Fibroblast of lung (primary cell): Measurements from ENCODE around the gene CDC42EP1. TPM values are rescaled to one million over a fixed set of nuclear protein-coding genes. Genes with fewer than 3 reads are reported as not detected.
"Not testable (repeated sequence)": the region's sequence is repeated elsewhere in the genome, so short reads cannot be mapped to it uniquely, and the experiment has no call there.

Experiments
- DNase-seq, 2 donors: peaks; one replicate each; pipeline versions ENCODE4 v3.0.0 to v3.0.0-alpha.2; 2010; ENCODE audit warnings: low read depth in 2 of 2
- H2AFZ ChIP-seq: 2 replicates; pipeline ENCODE4 v1.5.1; 2012; ENCODE audit warnings: low read length, control low read depth, inconsistent platforms
- H3K27ac ChIP-seq: 2 replicates; pipeline ENCODE4 v1.5.1; 2011; ENCODE audit warnings: low read length, control low read depth; ENCODE audit not compliant: insufficient read depth
- H3K27me3 ChIP-seq: 2 replicates; pipeline ENCODE4 v1.5.1; 2011; ENCODE audit warnings: mild to moderate bottlenecking, low read length; ENCODE audit not compliant: control insufficient read depth, insufficient read depth
- H3K36me3 ChIP-seq: 2 replicates; pipeline ENCODE4 v1.5.1; 2011; ENCODE audit warnings: low read length; ENCODE audit not compliant: control insufficient read depth, insufficient read depth
- H3K4me1 ChIP-seq: 2 replicates; pipeline ENCODE4 v1.5.1; 2011; ENCODE audit warnings: low read length; ENCODE audit not compliant: control insufficient read depth, insufficient read depth; ENCODE audit errors: extremely low read depth
- H3K4me2 ChIP-seq: 2 replicates; pipeline ENCODE4 v1.5.1; 2011; ENCODE audit warnings: low read length, control low read depth; ENCODE audit not compliant: insufficient read depth; ENCODE audit errors: extremely low read depth
- H3K4me3 ChIP-seq, 4 experiments: fragments of 200-600 bp in 1 of 4; sonication (generic) in 1 of 4; replicated peaks in 1 of 4; 2 replicates each; pipeline ENCODE4 v1.5.1; 2011 to 2016; ENCODE audit warnings: low read length in 4 of 4, low read depth in 3 of 4, mild to moderate bottlenecking in 3 of 4, control low read depth in 2 of 4, inconsistent platforms in 1 of 4, mixed read lengths in 1 of 4; ENCODE audit not compliant: insufficient read depth in 1 of 4; ENCODE audit errors: control extremely low read depth in 1 of 4
- H3K79me2 ChIP-seq: 2 replicates; pipeline ENCODE4 v1.5.1; 2012; ENCODE audit warnings: mild to moderate bottlenecking, low read length, inconsistent platforms; ENCODE audit not compliant: control insufficient read depth, insufficient read depth
- H3K9ac ChIP-seq: 2 replicates; pipeline ENCODE4 v1.5.1; 2011; ENCODE audit warnings: mild to moderate bottlenecking, low read length, control low read depth; ENCODE audit not compliant: insufficient read depth
- H3K9me3 ChIP-seq: 2 replicates; pipeline ENCODE4 v1.5.1; 2012; ENCODE audit warnings: low read depth, low read length; ENCODE audit not compliant: control insufficient read depth, insufficient read depth
- H4K20me1 ChIP-seq: 2 replicates; pipeline ENCODE4 v1.5.1; 2011; ENCODE audit warnings: low read length; ENCODE audit not compliant: control insufficient read depth, insufficient read depth; ENCODE audit errors: extremely low read depth
- EZH2 ChIP-seq: IDR thresholded peaks from 2 replicates; pipeline ENCODE4 v1.5.1; 2012; ENCODE audit warnings: low read length, control low read depth, mild to moderate bottlenecking; ENCODE audit errors: missing control alignments
- polyA plus RNA-seq, 2 donors: library from polyadenylated mRNA; depleted of rRNA in 1 of 2; stranded (reverse) in 1 of 2; unstranded in 1 of 2; fragments of >200 nt; gene quantifications; 2 replicates each; pipeline ENCODE4 v1.2.1, GENCODE V29; 2011 to 2012; ENCODE audit warnings: missing spikeins in 1 of 2
- total RNA-seq: library from RNA; depleted of rRNA; stranded (reverse); fragments of >200 nt; gene quantifications from 2 replicates; pipeline ENCODE4 v1.2.1, GENCODE V29; 2014
- TF ChIP-seq, protein P1 (sequence below), 2 donors: IDR thresholded peaks in 1 of 2; conservative IDR thresholded peaks in 1 of 2; 1 replicate in 1 of 2; 2 replicates in 1 of 2; pipeline ENCODE4 v1.5.1; 2011 to 2012; ENCODE audit warnings: low read length in 2 of 2, control low read depth in 1 of 2, inconsistent platforms in 1 of 2, low read depth in 1 of 2, mild to moderate bottlenecking in 1 of 2

CDC42EP1 gene
- total and polyA plus RNA-seq, 2 donors (not counting 1 experiment from before 2014, with no cell fraction given), result 10.4 to 17.2 TPM

DNA sequence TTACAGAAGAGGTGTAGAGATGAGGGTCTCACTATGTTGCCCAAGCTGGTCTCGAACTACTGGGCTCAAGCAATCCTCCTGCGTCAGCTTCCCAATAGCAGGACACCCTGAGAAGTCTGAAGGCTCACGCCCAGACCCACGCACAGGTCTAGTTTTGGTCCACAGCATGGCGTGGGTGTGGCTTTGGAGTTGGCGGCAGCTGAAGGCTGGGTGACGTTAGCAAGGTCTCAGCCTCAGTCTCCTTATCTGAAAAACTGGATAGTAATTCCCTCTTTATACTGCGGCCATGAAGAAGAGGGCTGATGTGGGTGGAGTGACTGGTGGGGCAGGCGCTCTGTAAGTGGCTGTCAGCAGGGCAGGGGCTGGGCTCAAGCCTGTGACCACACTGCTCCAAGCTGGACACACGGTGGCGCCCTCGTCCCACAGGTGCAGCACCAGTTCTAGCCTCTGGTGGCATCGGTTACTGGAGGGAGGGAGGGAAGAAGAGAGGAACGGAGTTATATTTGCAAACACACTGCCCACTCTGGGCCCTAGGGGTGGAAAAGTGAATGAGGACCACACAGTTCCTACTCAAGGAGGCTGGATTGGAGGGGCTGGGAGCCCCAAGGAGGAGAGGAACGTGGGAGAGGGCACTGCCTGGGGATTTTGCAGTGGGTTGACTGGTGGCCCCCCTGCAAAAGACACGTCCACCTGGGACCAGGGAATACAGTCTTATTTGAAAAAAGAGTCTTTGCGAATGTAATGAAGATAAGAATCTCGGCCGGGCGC is 21.5 kb upstream of the CDC42EP1 start:
- H3K27me3 ChIP-seq, result no peaks in the 10 kb centered on the region

GRCh38 chr22:37539790-37540189 is 20.5 kb upstream of the CDC42EP1 start:
- H3K4me3 ChIP-seq, H3K9ac ChIP-seq, H4K20me1 ChIP-seq, H3K27ac ChIP-seq, H3K9me3 ChIP-seq, H3K4me1 ChIP-seq, H3K27me3 ChIP-seq, H3K36me3 ChIP-seq, DNase-seq, H3K4me2 ChIP-seq, H2AFZ ChIP-seq, H3K79me2 ChIP-seq: not testable (repeated sequence)

More for the DNA sequence above, 21.5 kb upstream of the CDC42EP1 start:
- peaks cover 5% of the 10 kb centered on the region for H3K4me1 ChIP-seq
- H4K20me1 ChIP-seq, result no peaks in the 10 kb centered on the region
- no peak overlapping the region for H3K27ac ChIP-seq
- no peak for TF ChIP-seq EZH2
- TF ChIP-seq, protein P1, sequence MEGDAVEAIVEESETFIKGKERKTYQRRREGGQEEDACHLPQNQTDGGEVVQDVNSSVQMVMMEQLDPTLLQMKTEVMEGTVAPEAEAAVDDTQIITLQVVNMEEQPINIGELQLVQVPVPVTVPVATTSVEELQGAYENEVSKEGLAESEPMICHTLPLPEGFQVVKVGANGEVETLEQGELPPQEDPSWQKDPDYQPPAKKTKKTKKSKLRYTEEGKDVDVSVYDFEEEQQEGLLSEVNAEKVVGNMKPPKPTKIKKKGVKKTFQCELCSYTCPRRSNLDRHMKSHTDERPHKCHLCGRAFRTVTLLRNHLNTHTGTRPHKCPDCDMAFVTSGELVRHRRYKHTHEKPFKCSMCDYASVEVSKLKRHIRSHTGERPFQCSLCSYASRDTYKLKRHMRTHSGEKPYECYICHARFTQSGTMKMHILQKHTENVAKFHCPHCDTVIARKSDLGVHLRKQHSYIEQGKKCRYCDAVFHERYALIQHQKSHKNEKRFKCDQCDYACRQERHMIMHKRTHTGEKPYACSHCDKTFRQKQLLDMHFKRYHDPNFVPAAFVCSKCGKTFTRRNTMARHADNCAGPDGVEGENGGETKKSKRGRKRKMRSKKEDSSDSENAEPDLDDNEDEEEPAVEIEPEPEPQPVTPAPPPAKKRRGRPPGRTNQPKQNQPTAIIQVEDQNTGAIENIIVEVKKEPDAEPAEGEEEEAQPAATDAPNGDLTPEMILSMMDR (conservative IDR thresholded peaks at IDR 0.05 in 1 of 2, IDR thresholded peaks at IDR 0.05 in 1 of 2; ENCODE audit: low read depth in 1 of 2, low read length in 2 of 2), result peak; percentile 83 to 95
- peak overlapping the region; percentile 82 for H2AFZ ChIP-seq
- H3K9ac ChIP-seq, result no peak overlapping the region
- H3K4me3 ChIP-seq, result no peak overlapping the region
- H3K79me2 ChIP-seq, result no peaks in the 10 kb centered on the region
- DNase-seq, result peak; percentile 88 to 93
- H3K36me3 ChIP-seq, result no peaks in the 10 kb centered on the region
- H3K9me3 ChIP-seq, result no peaks in the 10 kb centered on the region
- H3K4me2 ChIP-seq, result peak overlapping the region; percentile 78

- not testable (repeated sequence) for H2AFZ ChIP-seq, H3K9ac ChIP-seq, DNase-seq, H3K4me3 ChIP-seq, H3K79me2 ChIP-seq, H4K20me1 ChIP-seq, H3K36me3 ChIP-seq, H3K9me3 ChIP-seq, H3K27me3 ChIP-seq, H3K27ac ChIP-seq, H3K4me2 ChIP-seq
- H3K4me1 ChIP-seq, result peaks cover 19% of the 10 kb centered on the region
Observed at GRCh38 chr22:37542416-37542815, 17.9 kb upstream of the CDC42EP1 start.

DNA sequence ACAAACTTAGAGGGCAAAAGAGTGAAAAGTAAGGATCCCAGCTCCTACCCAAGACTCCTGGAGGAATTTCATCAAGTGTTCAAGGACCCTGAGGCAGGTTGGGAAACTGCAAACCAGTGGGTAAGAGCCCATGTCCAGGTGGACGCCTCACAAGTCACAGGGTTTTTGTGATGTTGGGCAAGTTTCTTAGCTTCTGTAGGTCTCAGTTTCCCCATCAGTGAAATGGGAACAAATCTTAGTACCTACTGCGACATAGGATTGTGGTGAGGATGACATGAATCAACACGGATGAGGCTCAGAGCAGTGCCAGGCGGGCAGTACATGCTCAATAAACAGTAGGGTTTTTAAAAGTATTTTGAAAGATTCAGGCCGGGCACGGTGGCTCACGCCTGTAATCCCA is 17.3 kb upstream of the CDC42EP1 start:
- H3K4me2 ChIP-seq, result no peak overlapping the region
- no peak overlapping the region for H3K4me3 ChIP-seq
- DNase-seq, result no peak
- H3K4me1 ChIP-seq, result peaks cover 21% of the 10 kb centered on the region
- no peak overlapping the region for H2AFZ ChIP-seq
- H3K9ac ChIP-seq, result peak overlapping the region; percentile 4
- no peaks in the 10 kb centered on the region for H3K36me3 ChIP-seq
- no peaks in the 10 kb centered on the region for H3K79me2 ChIP-seq
- TF ChIP-seq, protein P1 (conservative IDR thresholded peaks at IDR 0.05 in 1 of 2, IDR thresholded peaks at IDR 0.05 in 1 of 2; ENCODE audit: low read depth in 1 of 2, low read length in 2 of 2), result no peak
- no peak for TF ChIP-seq EZH2
- no peaks in the 10 kb centered on the region for H3K9me3 ChIP-seq
- H4K20me1 ChIP-seq, result no peaks in the 10 kb centered on the region
- no peak overlapping the region for H3K27ac ChIP-seq
- no peaks in the 10 kb centered on the region for H3K27me3 ChIP-seq
